ENCODE results near the gene GFM1. TPM values are rescaled to one million over a fixed set of nuclear protein-coding genes. Genes with fewer than 3 reads are reported as not detected.
"Not testable (repeated sequence)": the region's sequence is repeated elsewhere in the genome, so short reads cannot be mapped to it uniquely, and the experiment has no call there.

GFM1 gene
- total RNA-seq, 2 donors from 2014 or later, result 42.4 to 58.6 TPM

GRCh38 chr3:158668506-158668905 lies 24.2 kb downstream of the GFM1 start:
- intact Hi-C loops (cut with DNase I, micrococcal nuclease), result loop anchor here in 1 of 2 donors (10.0 kb wide), 1 partner anchor 56 kb away; no protein-coding TSS in a partner anchor

GRCh38 chr3:158671821-158672214 lies 27.5 kb downstream of the GFM1 start:
- ATAC-seq (peak; percentile 7), DNase-seq (no peak)
- intact Hi-C loops (cut with DNase I, micrococcal nuclease), result no loop called here

More at GRCh38 chr3:158668506-158668905, 24.2 kb downstream of the GFM1 start:
- DNase-seq, result no peak
- no peak for ATAC-seq

GRCh38 chr3:158672215-158673176 lies 28.2 kb downstream of the GFM1 start, which contains the start of gene LXN:
TSS of gene LXN (minus strand) at chr3:158672648. CDS start at chr3:158672478, 170 bp downstream.
- peak; percentile 91 to 95 for DNase-seq
- intact Hi-C loops (cut with DNase I, micrococcal nuclease), result no loop called here
- peak; percentile 97 for ATAC-seq

- intact Hi-C loops (cut with DNase I, micrococcal nuclease), result no loop called here
- no peak for DNase-seq
- ATAC-seq, result no peak
Observed at GRCh38 chr3:158678687-158679086, 34.4 kb downstream of the GFM1 start.

GRCh38 chr3:158679547-158680000 lies 35.2 kb downstream of the GFM1 start:
- intact Hi-C loops (cut with DNase I, micrococcal nuclease), result no loop called here
- ATAC-seq, result no peak
- DNase-seq, result no peak

GRCh38 chr3:158680861-158681260 lies 36.5 kb downstream of the GFM1 start:
- no peak for ATAC-seq
- no peak for DNase-seq
- intact Hi-C loops (cut with DNase I, micrococcal nuclease), result no loop called here

- intact Hi-C loops (cut with DNase I, micrococcal nuclease), result no loop called here
- DNase-seq (no peak), ATAC-seq (no peak)
Observed at GRCh38 chr3:158683230-158683962, 39.1 kb downstream of the GFM1 start.

- intact Hi-C loops (cut with DNase I, micrococcal nuclease), result no loop called here
- ATAC-seq, result no peak
Observed at GRCh38 chr3:158685159-158685558, 40.8 kb downstream of the GFM1 start.

GRCh38 chr3:158693866-158694456 lies 49.6 kb downstream of the GFM1 start:
- intact Hi-C loops (cut with DNase I, micrococcal nuclease); DNase-seq; ATAC-seq: not testable (repeated sequence)

More at GRCh38 chr3:158685159-158685558, 40.8 kb downstream of the GFM1 start:
- no peak for DNase-seq

- DNase-seq (no peak), ATAC-seq (no peak)
- intact Hi-C loops (cut with DNase I, micrococcal nuclease), result no loop called here
Observed at GRCh38 chr3:158696618-158697017, 52.3 kb downstream of the GFM1 start.

- no peak for DNase-seq
- no peak for ATAC-seq
- intact Hi-C loops (cut with DNase I, micrococcal nuclease), result no loop called here
Observed at GRCh38 chr3:158700559-158700958, 56.2 kb downstream of the GFM1 start.

- no peak for DNase-seq
- intact Hi-C loops (cut with DNase I, micrococcal nuclease), result no loop called here
- no peak for ATAC-seq
Observed at GRCh38 chr3:158701420-158702065, 57.2 kb downstream of the GFM1 start.

GRCh38 chr3:158702815-158703481 lies 58.6 kb downstream of the GFM1 start:
- no peak for ATAC-seq
- DNase-seq, result no peak
- intact Hi-C loops (cut with DNase I, micrococcal nuclease), result no loop called here

GRCh38 chr3:158703566-158703965 lies 59.2 kb downstream of the GFM1 start:
- DNase-seq (no peak), ATAC-seq (no peak)
- intact Hi-C loops (cut with DNase I, micrococcal nuclease), result no loop called here

GRCh38 chr3:158709666-158710083 lies 65.3 kb downstream of the GFM1 start:
- intact Hi-C loops (cut with DNase I, micrococcal nuclease), result no loop called here
- DNase-seq, result no peak
- ATAC-seq, result no peak

- ATAC-seq (no peak), DNase-seq (no peak)
- intact Hi-C loops (cut with DNase I, micrococcal nuclease), result no loop called here
Observed at GRCh38 chr3:158710601-158711000, 66.3 kb downstream of the GFM1 start.

- DNase-seq (no peak), ATAC-seq (no peak)
- intact Hi-C loops (cut with DNase I, micrococcal nuclease), result no loop called here
Observed at GRCh38 chr3:158711886-158712285, 67.6 kb downstream of the GFM1 start.

GRCh38 chr3:158712443-158712842 lies 68.1 kb downstream of the GFM1 start:
- intact Hi-C loops (cut with DNase I, micrococcal nuclease), result no loop called here
- ATAC-seq (no peak), DNase-seq (no peak)
